Stimulated activated naive CD8-positive, alpha-beta T cell treated with anti-CD3 and anti-CD28 coated beads, Interleukin-15, amount 100 ng/mL, for 72 hours (primary cell): ENCODE measurements around the gene CCT6A.
"Not testable (repeated sequence)": the region's sequence is repeated elsewhere in the genome, so short reads cannot be mapped to it uniquely, and the experiment has no call there.

Experiments used
- ATAC-seq: fragments of 150-1000 bp; cut with Tn5 transposase; 2 replicates; pipeline ENCODE4 v1.10.0; 2021; ENCODE audit warnings: mild to moderate bottlenecking, moderate library complexity
- DNase-seq, 2 donors: peaks; one replicate each; pipeline ENCODE4 v3.0.0; 2021 to 2022
- H3K27ac Mint-ChIP-seq, 2 donors: one replicate each; pipeline ENCODE4 v1.8.0; 2022; ENCODE audit warnings: mild to moderate bottlenecking in 2 of 2, mixed read lengths in 2 of 2, moderate library complexity in 2 of 2
- H3K27me3 Mint-ChIP-seq: one replicate; pipeline ENCODE4 v1.8.0; 2022; ENCODE audit warnings: mixed read lengths
- H3K4me1 Mint-ChIP-seq: one replicate; pipeline ENCODE4 v1.8.0; 2022; ENCODE audit warnings: mild to moderate bottlenecking, mixed read lengths
- H3K4me3 Mint-ChIP-seq, 2 donors: one replicate each; pipeline ENCODE4 v1.8.0; 2022; ENCODE audit warnings: mild to moderate bottlenecking in 2 of 2, mixed read lengths in 2 of 2, moderate library complexity in 1 of 2
- H3K9me3 Mint-ChIP-seq, 2 donors: one replicate each; pipeline ENCODE4 v1.8.0; 2022; ENCODE audit warnings: mixed read lengths in 2 of 2

The CCT6A gene

GRCh38 chr7:56079450-56080185 lies 28.1 kb downstream of the CCT6A start:
- H3K27ac Mint-ChIP-seq = peak overlapping the region in 1 of 2 donors; percentile 83
- H3K9me3 Mint-ChIP-seq = no peaks in the 10 kb centered on the region

GRCh38 chr7:56080726-56081435 lies 29.3 kb downstream of the CCT6A start:
- H3K4me3 Mint-ChIP-seq, DNase-seq, ATAC-seq, H3K27me3 Mint-ChIP-seq, H3K4me1 Mint-ChIP-seq, H3K9me3 Mint-ChIP-seq: not testable (repeated sequence)
- peak overlapping the region in 1 of 2 donors; percentile 76 for H3K27ac Mint-ChIP-seq

More at GRCh38 chr7:56079450-56080185, 28.1 kb downstream of the CCT6A start:
- Mint-ChIP-seq H3K4me1 (peaks cover 6% of the 10 kb centered on the region), H3K27me3 (no peaks in the 10 kb centered on the region), H3K4me3 (no peak overlapping the region)
- DNase-seq = no peak
- ATAC-seq = no peak

- Mint-ChIP-seq H3K27me3 (no peaks in the 10 kb centered on the region), H3K9me3 (no peaks in the 10 kb centered on the region), H3K27ac (peak overlapping the region in 1 of 2 donors; percentile 35), H3K4me1 (peaks cover 6% of the 10 kb centered on the region), H3K4me3 (no peak overlapping the region)
- DNase-seq (no peak), ATAC-seq (no peak)
These were observed 30.2 kb downstream of the CCT6A start for GRCh38 chr7:56081626-56082340.

- peaks cover 6% of the 10 kb centered on the region for H3K4me1 Mint-ChIP-seq
- DNase-seq (no peak), ATAC-seq (no peak)
- no peaks in the 10 kb centered on the region for H3K9me3 Mint-ChIP-seq
- H3K27me3 Mint-ChIP-seq = no peaks in the 10 kb centered on the region
- H3K4me3 Mint-ChIP-seq = no peak overlapping the region
- peak overlapping the region in 1 of 2 donors; percentile 61 for H3K27ac Mint-ChIP-seq
These were observed 31.7 kb downstream of the CCT6A start for GRCh38 chr7:56083150-56083785.

GRCh38 chr7:56086761-56087160 lies 35.2 kb downstream of the CCT6A start:
- Mint-ChIP-seq H3K4me3 (no peak overlapping the region), H3K27ac (no peak overlapping the region), H3K4me1 (no peaks in the 10 kb centered on the region), H3K27me3 (no peaks in the 10 kb centered on the region), H3K9me3 (no peaks in the 10 kb centered on the region)
- no peak for ATAC-seq
- DNase-seq = no peak

GRCh38 chr7:56087445-56087844 lies 35.9 kb downstream of the CCT6A start:
- H3K27ac Mint-ChIP-seq = no peak overlapping the region
- ATAC-seq = no peak
- H3K9me3 Mint-ChIP-seq = no peaks in the 10 kb centered on the region
- no peaks in the 10 kb centered on the region for H3K4me1 Mint-ChIP-seq
- no peaks in the 10 kb centered on the region for H3K27me3 Mint-ChIP-seq
- no peak for DNase-seq
- H3K4me3 Mint-ChIP-seq = no peak overlapping the region

GRCh38 chr7:56091591-56091990 lies 40.0 kb downstream of the CCT6A start:
- Mint-ChIP-seq H3K4me3 (no peak overlapping the region), H3K27me3 (no peaks in the 10 kb centered on the region), H3K9me3 (no peaks in the 10 kb centered on the region), H3K4me1 (no peaks in the 10 kb centered on the region), H3K27ac (no peak overlapping the region)
- peak; percentile 7 for ATAC-seq
- no peak for DNase-seq

GRCh38 chr7:56092388-56092787 lies 40.8 kb downstream of the CCT6A start:
- DNase-seq, H3K4me1 Mint-ChIP-seq, H3K4me3 Mint-ChIP-seq, H3K9me3 Mint-ChIP-seq, ATAC-seq, H3K27me3 Mint-ChIP-seq: not testable (repeated sequence)
- H3K27ac Mint-ChIP-seq = peak overlapping the region in 1 of 2 donors; percentile 51

- Mint-ChIP-seq H3K9me3 (no peaks in the 10 kb centered on the region), H3K27me3 (no peaks in the 10 kb centered on the region), H3K27ac (peak within 1 kb of the TSS; percentile 51 to 74), H3K4me3 (no peak within 1 kb of the TSS), H3K4me1 (no peaks in the 10 kb centered on the region)
- ATAC-seq = peak; percentile 47
- no peak for DNase-seq
These were observed 41.4 kb downstream of the CCT6A start, which contains the start of gene PHKG1 for GRCh38 chr7:56092789-56093531. Gene PHKG1 (minus strand): TSS chr7:56092952. CDS start chr7:56088941, 4,011 bp downstream.

GRCh38 chr7:56097700-56098099 lies 46.1 kb downstream of the CCT6A start:
- H3K4me3 Mint-ChIP-seq = no peak overlapping the region
- H3K9me3 Mint-ChIP-seq = no peaks in the 10 kb centered on the region
- H3K27ac Mint-ChIP-seq = no peak overlapping the region
- H3K27me3 Mint-ChIP-seq = no peaks in the 10 kb centered on the region
- ATAC-seq (no peak), DNase-seq (no peak)
- peaks cover 9% of the 10 kb centered on the region for H3K4me1 Mint-ChIP-seq

GRCh38 chr7:56098187-56099008 lies 46.8 kb downstream of the CCT6A start:
- not testable (repeated sequence) for H3K27ac Mint-ChIP-seq, DNase-seq, ATAC-seq, H3K4me1 Mint-ChIP-seq, H3K27me3 Mint-ChIP-seq, H3K9me3 Mint-ChIP-seq, H3K4me3 Mint-ChIP-seq

- DNase-seq (no peak), ATAC-seq (no peak)
- H3K9me3 Mint-ChIP-seq = no peaks in the 10 kb centered on the region
- peaks cover 9% of the 10 kb centered on the region for H3K4me1 Mint-ChIP-seq
- H3K27me3 Mint-ChIP-seq = no peaks in the 10 kb centered on the region
- H3K27ac Mint-ChIP-seq = no peak overlapping the region
- H3K4me3 Mint-ChIP-seq = no peak overlapping the region
These were observed 48.1 kb downstream of the CCT6A start for GRCh38 chr7:56099653-56100052.

GRCh38 chr7:56104138-56104537 lies 52.6 kb downstream of the CCT6A start:
- not testable (repeated sequence) for H3K27ac Mint-ChIP-seq, DNase-seq, H3K27me3 Mint-ChIP-seq, ATAC-seq
- Mint-ChIP-seq H3K4me1 (peaks cover 32% of the 10 kb centered on the region), H3K4me3 (peak overlapping the region in 1 of 2 donors; percentile 26), H3K9me3 (peaks cover 14 to 17% of the 10 kb centered on the region in 2 donors)

GRCh38 chr7:56105508-56105907 lies 53.9 kb downstream of the CCT6A start:
- ATAC-seq (no peak), DNase-seq (no peak)
- Mint-ChIP-seq H3K9me3 (peaks cover 14 to 17% of the 10 kb centered on the region in 2 donors), H3K4me1 (peaks cover 39% of the 10 kb centered on the region), H3K4me3 (peak overlapping the region; percentile 95 to 98), H3K27ac (peak overlapping the region; percentile 99 to 100), H3K27me3 (no peaks in the 10 kb centered on the region)
